Spleen (tissue), 7 donors: ENCODE data around the gene KDM4D.

Experiments used
- POLR2A ChIP-seq, 3 donors: fragments of 450-650 bp; IDR thresholded peaks; one replicate each; pipeline ENCODE4 v1.5.1; 2017; ENCODE audit warnings: antibody characterized with exemption in 3 of 3, mild to moderate bottlenecking in 1 of 3
- POLR2AphosphoS5 ChIP-seq, 3 donors: sonication (generic); formaldehyde crosslinking; IDR thresholded peaks; one replicate each; pipeline ENCODE4 v1.5.1; 2017; ENCODE audit warnings: antibody characterized with exemption in 3 of 3
- TF ChIP-seq, protein P1 (sequence below), 11 experiments: fragments of 200-600 bp in 7 of 11; fragments of 450-650 bp in 4 of 11; sonication (generic) in 4 of 11; IDR thresholded peaks in 8 of 11; conservative IDR thresholded peaks in 3 of 11; 1 replicate in 7 of 11; 2 replicates in 4 of 11; pipeline versions ENCODE4 v1.4.0 to v1.8.0; 2016 to 2021; ENCODE audit warnings: antibody characterized with exemption in 11 of 11, inconsistent platforms in 4 of 11, mild to moderate bottlenecking in 1 of 11
- donor health status: DM: no; HTN: no; CAD: no; lungs with moderate emphysema.
- donor health status: DM: no; HTN: no; CAD: no.
- donor health status: DM: no; HTN: no; CAD: no.

DNA sequence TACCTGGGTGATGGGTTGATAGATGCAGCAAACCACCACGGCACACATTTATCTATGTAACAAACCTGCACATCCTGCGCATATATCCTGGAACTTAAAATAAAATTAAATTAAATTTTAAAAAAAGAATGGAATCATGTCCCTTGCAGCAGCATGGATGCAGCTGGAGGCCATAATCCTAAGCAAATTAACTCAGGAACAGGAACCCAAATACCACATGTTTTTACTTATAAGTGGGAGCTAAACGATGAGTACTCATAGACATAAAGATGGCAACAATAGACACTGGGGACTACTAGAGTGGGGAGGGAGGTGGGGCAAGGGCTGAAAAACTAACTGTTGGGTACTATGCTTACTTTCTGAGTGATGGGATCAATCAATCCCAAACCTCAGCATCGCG lies 41.0 kb upstream of the KDM4D start:
- TF ChIP-seq POLR2A (IDR thresholded peaks at IDR 0.05): no peak
- TF ChIP-seq, protein P1, sequence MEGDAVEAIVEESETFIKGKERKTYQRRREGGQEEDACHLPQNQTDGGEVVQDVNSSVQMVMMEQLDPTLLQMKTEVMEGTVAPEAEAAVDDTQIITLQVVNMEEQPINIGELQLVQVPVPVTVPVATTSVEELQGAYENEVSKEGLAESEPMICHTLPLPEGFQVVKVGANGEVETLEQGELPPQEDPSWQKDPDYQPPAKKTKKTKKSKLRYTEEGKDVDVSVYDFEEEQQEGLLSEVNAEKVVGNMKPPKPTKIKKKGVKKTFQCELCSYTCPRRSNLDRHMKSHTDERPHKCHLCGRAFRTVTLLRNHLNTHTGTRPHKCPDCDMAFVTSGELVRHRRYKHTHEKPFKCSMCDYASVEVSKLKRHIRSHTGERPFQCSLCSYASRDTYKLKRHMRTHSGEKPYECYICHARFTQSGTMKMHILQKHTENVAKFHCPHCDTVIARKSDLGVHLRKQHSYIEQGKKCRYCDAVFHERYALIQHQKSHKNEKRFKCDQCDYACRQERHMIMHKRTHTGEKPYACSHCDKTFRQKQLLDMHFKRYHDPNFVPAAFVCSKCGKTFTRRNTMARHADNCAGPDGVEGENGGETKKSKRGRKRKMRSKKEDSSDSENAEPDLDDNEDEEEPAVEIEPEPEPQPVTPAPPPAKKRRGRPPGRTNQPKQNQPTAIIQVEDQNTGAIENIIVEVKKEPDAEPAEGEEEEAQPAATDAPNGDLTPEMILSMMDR (IDR thresholded peaks at IDR 0.05 in 8 of 11, conservative IDR thresholded peaks at IDR 0.05 in 3 of 11): no peak
- no peak for TF ChIP-seq POLR2AphosphoS5 (IDR thresholded peaks at IDR 0.05)
